SU-DHL-6 (cell line): ENCODE measurements around the gene EFCAB8.
"Not testable (repeated sequence)": the region's sequence is repeated elsewhere in the genome, so short reads cannot be mapped to it uniquely, and the experiment has no call there.

Experiments used
- CTCF ChIP-seq: fragments of 200-600 bp; sonication (generic); IDR thresholded peaks from one replicate; pipeline ENCODE4 v1.5.1; 2017; ENCODE audit warnings: antibody characterized with exemption, mild to moderate bottlenecking, low read length, moderate library complexity; ENCODE audit not compliant: insufficient read depth, poor library complexity, severe bottlenecking
- EZH2phosphoT487 ChIP-seq: fragments of 200-600 bp; sonication (generic), shearing (Covaris generic); conservative IDR thresholded peaks from 2 replicates; pipeline ENCODE4 v1.6.1; 2018; ENCODE audit warnings: mild to moderate bottlenecking, antibody characterized with exemption, low read length, moderate library complexity, mixed read lengths

DNA sequence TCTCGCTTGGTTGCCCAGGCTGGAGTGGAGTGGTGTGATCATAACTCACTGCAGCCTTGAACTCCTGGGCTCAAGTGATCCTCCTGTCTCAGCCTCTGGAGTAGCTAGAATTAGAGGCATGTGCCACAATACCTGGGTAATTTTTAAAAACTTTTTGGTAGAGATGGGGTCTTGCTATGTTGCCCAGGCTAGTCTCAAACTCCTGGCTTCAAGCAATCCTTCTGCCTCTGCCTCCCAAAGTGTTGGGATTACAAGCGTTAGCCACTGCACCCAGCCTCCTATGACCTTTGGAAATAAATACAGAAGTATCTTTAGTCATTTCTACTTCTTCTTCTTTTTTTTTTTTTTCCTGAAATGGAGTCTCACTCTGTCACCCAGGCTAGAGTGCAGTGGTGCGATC is 11.8 kb downstream of the EFCAB8 start:
- TF ChIP-seq CTCF, EZH2phosphoT487: not testable (repeated sequence)
